Activated CD4-positive, alpha-beta memory T cell treated with anti-CD3 and anti-CD28 coated beads for 36 hours (primary cell): ENCODE data around the gene SLC25A28. TPM values are rescaled to one million over a fixed set of nuclear protein-coding genes. Genes with fewer than 3 reads are reported as not detected.

ENCODE experiments used
- CTCF ChIA-PET: fragments of 350-600 bp; sonication (Branson Sonifier 250); formaldehyde crosslinking; loops from one replicate; lab custom pipeline; 2021; ENCODE audit warnings: antibody characterized with exemption, inconsistent platforms; lab: Charles Lee
- POLR2A ChIA-PET: fragments of 350-600 bp; sonication (Branson Sonifier 250); formaldehyde crosslinking; loops from one replicate; lab custom pipeline; 2021; ENCODE audit warnings: antibody characterized with exemption; lab: Charles Lee
- DNase-seq: peaks from one replicate; pipeline ENCODE4 v3.0.0-alpha.2; 2020
- H3K27ac Mint-ChIP-seq: one replicate; pipeline ENCODE4 v1.8.0; 2021; ENCODE audit warnings: mixed read lengths
- H3K27me3 Mint-ChIP-seq: one replicate; pipeline ENCODE4 v1.8.0; 2021; ENCODE audit warnings: mixed read lengths
- H3K36me3 Mint-ChIP-seq: one replicate; pipeline ENCODE4 v1.8.0; 2021; ENCODE audit warnings: mixed read lengths
- H3K4me1 Mint-ChIP-seq: one replicate; pipeline ENCODE4 v1.8.0; 2021; ENCODE audit warnings: low read depth, mixed read lengths
- H3K4me3 Mint-ChIP-seq: one replicate; pipeline ENCODE4 v1.8.0; 2021; ENCODE audit warnings: mild to moderate bottlenecking, mixed read lengths
- H3K9me3 Mint-ChIP-seq: one replicate; pipeline ENCODE4 v1.8.0; 2021; ENCODE audit warnings: mixed read lengths
- intact Hi-C: fragments of 100-400 bp; cut with micrococcal nuclease; formaldehyde crosslinking; loops from one replicate; pipeline ENCODE4 v1.15.1; 2023
- total RNA-seq, 2 experiments: library from RNA; stranded (reverse); gene quantifications; one replicate each; pipeline ENCODE4 v1.2.3, GENCODE V29; 2021

The SLC25A28 gene
- total RNA-seq, 2 experiments from 2014 or later, result 69.9 to 70.9 TPM

GRCh38 chr10:99573790-99574189, 46.4 kb downstream of the SLC25A28 start:
- DNase-seq, result no peak
- no peaks in the 10 kb centered on the region for H3K36me3 Mint-ChIP-seq
- H3K4me3 Mint-ChIP-seq, result no peak overlapping the region
- H3K4me1 Mint-ChIP-seq, result no peaks in the 10 kb centered on the region
- H3K27me3 Mint-ChIP-seq, result peaks cover 15% of the 10 kb centered on the region
- no peak overlapping the region for H3K27ac Mint-ChIP-seq
- CTCF ChIA-PET, result no interaction called here
- H3K9me3 Mint-ChIP-seq, result no peaks in the 10 kb centered on the region
- intact Hi-C loops, result no loop called here
- POLR2A ChIA-PET, result no interaction called here

- Mint-ChIP-seq H3K27me3 (peaks cover 19% of the 10 kb centered on the region), H3K4me1 (no peaks in the 10 kb centered on the region), H3K27ac (no peak overlapping the region), H3K36me3 (no peaks in the 10 kb centered on the region), H3K9me3 (no peaks in the 10 kb centered on the region), H3K4me3 (no peak overlapping the region)
- DNase-seq, result no peak
- POLR2A ChIA-PET, result no interaction called here
- intact Hi-C loops, result no loop called here
- CTCF ChIA-PET, result interaction anchor here (1.3 kb wide), 1 partner anchor 12 kb away, joined by 6 read pairs; no protein-coding TSS in a partner anchor
These were observed 48.4 kb downstream of the SLC25A28 start for GRCh38 chr10:99571816-99572215.

- DNase-seq, result no peak
These were observed 50.3 kb downstream of the SLC25A28 start for GRCh38 chr10:99569961-99570360.

GRCh38 chr10:99569253-99569939, 50.8 kb downstream of the SLC25A28 start:
- peaks cover 27% of the 10 kb centered on the region for H3K27me3 Mint-ChIP-seq

More at GRCh38 chr10:99569961-99570360, 50.3 kb downstream of the SLC25A28 start:
- intact Hi-C loops, result no loop called here
- ChIA-PET POLR2A (no interaction called here), CTCF (interaction anchor here (0.9 kb wide), 1 partner anchor 10 kb away, joined by 3 read pairs; no protein-coding TSS in a partner anchor)
- no peak overlapping the region for H3K4me3 Mint-ChIP-seq
- H3K4me1 Mint-ChIP-seq, result no peaks in the 10 kb centered on the region
- H3K27me3 Mint-ChIP-seq, result peaks cover 27% of the 10 kb centered on the region
- H3K9me3 Mint-ChIP-seq, result no peaks in the 10 kb centered on the region
- no peaks in the 10 kb centered on the region for H3K36me3 Mint-ChIP-seq
- H3K27ac Mint-ChIP-seq, result no peak overlapping the region

GRCh38 chr10:99565166-99565565, 55.1 kb downstream of the SLC25A28 start:
- H3K27ac Mint-ChIP-seq, result no peak overlapping the region
- H3K4me3 Mint-ChIP-seq, result no peak overlapping the region
- H3K4me1 Mint-ChIP-seq, result no peaks in the 10 kb centered on the region
- ChIA-PET CTCF (interaction anchor here (0.8 kb wide), 1 partner anchor 102 kb away, joined by 4 read pairs; no protein-coding TSS in a partner anchor), POLR2A (no interaction called here)
- DNase-seq, result no peak
- H3K36me3 Mint-ChIP-seq, result no peaks in the 10 kb centered on the region
- H3K9me3 Mint-ChIP-seq, result no peaks in the 10 kb centered on the region
- intact Hi-C loops, result no loop called here
- H3K27me3 Mint-ChIP-seq, result peaks cover 29% of the 10 kb centered on the region

More at GRCh38 chr10:99569253-99569939, 50.8 kb downstream of the SLC25A28 start:
- intact Hi-C loops, result no loop called here
- Mint-ChIP-seq H3K27ac (no peak overlapping the region), H3K4me1 (no peaks in the 10 kb centered on the region), H3K36me3 (no peaks in the 10 kb centered on the region), H3K9me3 (no peaks in the 10 kb centered on the region), H3K4me3 (no peak overlapping the region)
- no peak for DNase-seq
- POLR2A ChIA-PET, result no interaction called here
- CTCF ChIA-PET, result interaction anchor here (0.9 kb wide), 1 partner anchor 9 kb away, joined by 3 read pairs; no protein-coding TSS in a partner anchor

- POLR2A ChIA-PET, result interaction anchor here (0.6 kb wide), 1 partner anchor 40 kb away, joined by 4 read pairs; no protein-coding TSS in a partner anchor
- intact Hi-C loops, result no loop called here
- DNase-seq, result no peak
- H3K27ac Mint-ChIP-seq, result no peak overlapping the region
- no peaks in the 10 kb centered on the region for H3K9me3 Mint-ChIP-seq
- H3K36me3 Mint-ChIP-seq, result no peaks in the 10 kb centered on the region
- CTCF ChIA-PET, result no interaction called here
- H3K4me3 Mint-ChIP-seq, result no peak overlapping the region
- H3K27me3 Mint-ChIP-seq, result peaks cover 26% of the 10 kb centered on the region
- no peaks in the 10 kb centered on the region for H3K4me1 Mint-ChIP-seq
These were observed 55.9 kb downstream of the SLC25A28 start for GRCh38 chr10:99564361-99564760.

- no peaks in the 10 kb centered on the region for H3K36me3 Mint-ChIP-seq
- ChIA-PET POLR2A (no interaction called here), CTCF (interaction anchor here (9.4 kb wide), 1 partner anchor 52 kb away, joined by 97 read pairs; no protein-coding TSS in a partner anchor)
- intact Hi-C loops, result no loop called here
- H3K9me3 Mint-ChIP-seq, result no peaks in the 10 kb centered on the region
- no peak overlapping the region for H3K4me3 Mint-ChIP-seq
- no peak overlapping the region for H3K27ac Mint-ChIP-seq
- H3K4me1 Mint-ChIP-seq, result no peaks in the 10 kb centered on the region
- H3K27me3 Mint-ChIP-seq, result peaks cover 28% of the 10 kb centered on the region
- no peak for DNase-seq
These were observed 57.6 kb downstream of the SLC25A28 start for GRCh38 chr10:99562631-99563030.

Other genes starting within 250 kb of the SLC25A28 start
- 10 to 100 TPM; 51.6 to 54.9 TPM for gene GOT1, start 189.8 kb downstream of the SLC25A28 start, total RNA-seq
- gene NKX2-3, start 87.5 kb downstream of the SLC25A28 start, total RNA-seq, result not detected
- 1 to 10 TPM; 3.0 to 3.3 TPM for gene ENTPD7, start 39.1 kb upstream of the SLC25A28 start, total RNA-seq
- 10 to 100 TPM; 31.3 to 31.5 TPM for gene COX15, start 111.7 kb upstream of the SLC25A28 start, total RNA-seq
- gene CUTC, start 111.8 kb upstream of the SLC25A28 start, total RNA-seq, result 10 to 100 TPM; 26.0 to 26.6 TPM
- gene ABCC2, start 162.2 kb upstream of the SLC25A28 start, total RNA-seq, result under 1 TPM; 0.57 to 0.82 TPM